Gastrocnemius medialis (tissue), 4 donors: ENCODE results near the gene ATXN1. TPM values are rescaled to one million over a fixed set of nuclear protein-coding genes. Genes with fewer than 3 reads are reported as not detected.

ENCODE experiments used
- ATAC-seq, 2 donors: fragments of 150-250 bp; one replicate each; pipeline ENCODE4 v1.9.1; 2016
- DNase-seq, 2 donors: peaks; one replicate each; pipeline ENCODE4 v3.0.0-alpha.2; 2019
- H3K27ac ChIP-seq, 4 donors: fragments of 200-600 bp; sonication (generic); 1 replicate in 1 of 4; 2 replicates in 3 of 4; pipeline ENCODE4 v1.5.1; 2016 to 2018; ENCODE audit warnings: mild to moderate bottlenecking in 2 of 4, moderate library complexity in 1 of 4
- H3K27me3 ChIP-seq, 3 donors: fragments of 200-600 bp; sonication (generic) in 2 of 3; 1 replicate in 1 of 3; 2 replicates in 2 of 3; pipeline versions ENCODE4 v1.5.1 to v1.6.0; 2016 to 2019; ENCODE audit warnings: mild to moderate bottlenecking in 1 of 3, moderate library complexity in 1 of 3
- H3K36me3 ChIP-seq, 2 donors: fragments of 200-600 bp; sonication (generic) in 1 of 2; one replicate each; pipeline ENCODE4 v1.5.1; 2017 to 2018
- H3K4me1 ChIP-seq, 2 donors: fragments of 200-600 bp; sonication (generic) in 1 of 2; one replicate each; pipeline ENCODE4 v1.5.1; 2016 to 2017; ENCODE audit warnings: mild to moderate bottlenecking in 2 of 2
- H3K4me3 ChIP-seq, 4 donors: fragments of 200-600 bp; sonication (generic) in 3 of 4; 1 replicate in 1 of 4; 2 replicates in 3 of 4; pipeline ENCODE4 v1.5.1; 2016 to 2019; ENCODE audit warnings: mild to moderate bottlenecking in 2 of 4
- H3K9me3 ChIP-seq, 3 donors: fragments of 200-600 bp; sonication (generic) in 2 of 3; 1 replicate in 1 of 3; 2 replicates in 2 of 3; pipeline ENCODE4 v1.5.1; 2016 to 2019
- POLR2A ChIP-seq, 2 donors: fragments of 450-650 bp; IDR thresholded peaks; one replicate each; pipeline ENCODE4 v1.6.1; 2017; ENCODE audit warnings: antibody characterized with exemption in 2 of 2, mild to moderate bottlenecking in 2 of 2, moderate library complexity in 2 of 2
- in situ Hi-C, 4 donors: fragments of 200-750 bp; cut with MboI; loops; one replicate each; pipeline versions ENCODE4 v1.15.0 to v1.8.0; 2017; ENCODE audit warnings: low sequenced_read_pairs in 4 of 4
- intact Hi-C: fragments of 100-400 bp; cut with DNase I; formaldehyde crosslinking; loops from one replicate; pipeline ENCODE4 v1.15.1; 2023; ENCODE audit warnings: low total_unique reads
- total RNA-seq, 4 donors: library from RNA; depleted of rRNA; stranded (reverse); fragments of >200 nt; gene quantifications; one replicate each; pipeline versions ENCODE4 v1.1.0 to v1.2.3, GENCODE V29; 2016
- TF ChIP-seq, protein P1 (sequence below), 5 experiments: fragments of 450-650 bp in 3 of 5; fragments of 200-600 bp in 2 of 5; sonication (generic) in 2 of 5; IDR thresholded peaks in 4 of 5; conservative IDR thresholded peaks in 1 of 5; 1 replicate in 4 of 5; 2 replicates in 1 of 5; pipeline ENCODE4 v1.5.1; 2016 to 2019; ENCODE audit warnings: antibody characterized with exemption in 5 of 5, mild to moderate bottlenecking in 3 of 5, moderate library complexity in 3 of 5

ATXN1 gene
- total RNA-seq, 4 donors from 2014 or later: 21.8 to 42.9 (median 33.1) TPM

DNA sequence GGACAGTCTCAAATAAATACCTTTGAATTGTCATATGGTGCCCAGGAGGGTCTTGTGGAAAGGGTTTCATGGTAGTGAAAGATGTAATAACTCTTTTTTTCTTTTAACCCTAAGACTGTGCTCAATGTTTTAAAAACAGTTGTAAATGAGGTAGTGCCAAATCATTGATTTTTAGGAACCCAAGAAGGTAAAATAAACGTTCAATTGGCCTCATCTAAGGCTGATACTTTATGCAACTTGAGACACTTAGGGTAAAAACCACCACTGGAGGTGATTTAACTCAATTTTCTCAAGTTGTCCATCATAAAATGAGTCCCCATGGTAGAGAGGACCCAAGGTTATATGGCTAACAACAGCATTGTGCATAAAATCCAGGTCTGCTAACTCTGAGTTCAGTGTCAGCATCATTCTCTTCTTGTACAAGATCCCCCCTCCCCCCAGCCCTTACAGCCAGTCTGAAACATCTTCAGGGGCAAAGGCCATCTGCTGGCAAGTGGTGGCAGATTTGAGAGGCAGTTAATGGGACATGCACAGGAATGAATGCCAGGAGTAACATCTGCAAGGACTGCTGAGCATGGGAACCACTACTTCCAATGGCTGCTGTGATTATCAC lies 278.5 kb downstream of the ATXN1 start:
- H3K27ac ChIP-seq: no peak overlapping the region
- no peak for ATAC-seq
- TF ChIP-seq, protein P1, sequence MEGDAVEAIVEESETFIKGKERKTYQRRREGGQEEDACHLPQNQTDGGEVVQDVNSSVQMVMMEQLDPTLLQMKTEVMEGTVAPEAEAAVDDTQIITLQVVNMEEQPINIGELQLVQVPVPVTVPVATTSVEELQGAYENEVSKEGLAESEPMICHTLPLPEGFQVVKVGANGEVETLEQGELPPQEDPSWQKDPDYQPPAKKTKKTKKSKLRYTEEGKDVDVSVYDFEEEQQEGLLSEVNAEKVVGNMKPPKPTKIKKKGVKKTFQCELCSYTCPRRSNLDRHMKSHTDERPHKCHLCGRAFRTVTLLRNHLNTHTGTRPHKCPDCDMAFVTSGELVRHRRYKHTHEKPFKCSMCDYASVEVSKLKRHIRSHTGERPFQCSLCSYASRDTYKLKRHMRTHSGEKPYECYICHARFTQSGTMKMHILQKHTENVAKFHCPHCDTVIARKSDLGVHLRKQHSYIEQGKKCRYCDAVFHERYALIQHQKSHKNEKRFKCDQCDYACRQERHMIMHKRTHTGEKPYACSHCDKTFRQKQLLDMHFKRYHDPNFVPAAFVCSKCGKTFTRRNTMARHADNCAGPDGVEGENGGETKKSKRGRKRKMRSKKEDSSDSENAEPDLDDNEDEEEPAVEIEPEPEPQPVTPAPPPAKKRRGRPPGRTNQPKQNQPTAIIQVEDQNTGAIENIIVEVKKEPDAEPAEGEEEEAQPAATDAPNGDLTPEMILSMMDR (IDR thresholded peaks at IDR 0.05 in 4 of 5, conservative IDR thresholded peaks at IDR 0.05 in 1 of 5): no peak
- no peak for TF ChIP-seq POLR2A (IDR thresholded peaks at IDR 0.05)

DNA sequence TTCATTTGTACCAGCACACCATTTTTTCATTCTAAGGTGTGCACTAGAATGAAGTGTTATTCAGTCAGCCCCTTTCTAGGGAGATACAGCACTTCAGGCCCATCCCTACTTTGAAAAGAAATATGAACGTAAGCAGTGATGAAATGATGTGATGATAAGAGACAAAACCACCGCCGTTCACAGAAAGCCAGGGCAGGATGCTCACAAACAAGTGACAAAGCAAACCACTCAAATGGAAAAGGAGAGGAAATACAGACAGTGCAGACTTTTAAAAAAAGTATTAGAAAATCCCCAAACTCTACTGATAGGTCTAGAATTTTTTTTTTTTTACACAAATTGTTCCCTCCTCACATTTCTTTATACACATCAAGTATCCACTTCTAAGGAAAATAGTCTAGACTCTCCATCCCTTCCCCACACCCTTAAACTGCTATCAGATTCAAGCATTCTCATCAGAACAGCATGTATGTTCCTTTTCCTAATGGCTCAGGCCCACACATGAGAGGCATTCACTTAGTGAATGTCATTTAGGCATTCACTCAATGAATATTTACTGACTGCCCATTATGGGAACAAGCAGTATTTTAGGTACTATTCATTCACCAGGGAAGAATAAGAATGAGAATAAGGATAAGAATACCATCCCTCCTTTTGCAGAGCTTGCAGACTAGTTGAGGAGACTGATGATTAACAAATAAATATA lies 279.4 kb downstream of the ATXN1 start:
- no peak overlapping the region for H3K4me3 ChIP-seq
- intact Hi-C loops: no loop called here
- peaks cover 0 to 12% of the 10 kb centered on the region in 2 donors for H3K36me3 ChIP-seq
- ATAC-seq: no peak
- H3K27ac ChIP-seq: no peak overlapping the region
- DNase-seq: no peak
- peaks cover 15 to 17% of the 10 kb centered on the region in 2 donors for H3K4me1 ChIP-seq
- no peaks in the 10 kb centered on the region for H3K9me3 ChIP-seq
- in situ Hi-C loops: no loop called here
- H3K27me3 ChIP-seq: no peaks in the 10 kb centered on the region
- TF ChIP-seq, protein P1 (IDR thresholded peaks at IDR 0.05 in 4 of 5, conservative IDR thresholded peaks at IDR 0.05 in 1 of 5): no peak
- TF ChIP-seq POLR2A (IDR thresholded peaks at IDR 0.05): no peak

More for the DNA sequence above, 278.5 kb downstream of the ATXN1 start:
- DNase-seq: no peak
- Histone ChIP-seq H3K4me1 (peaks cover 6 to 8% of the 10 kb centered on the region in 2 donors), H3K4me3 (no peak overlapping the region), H3K9me3 (no peaks in the 10 kb centered on the region), H3K27me3 (no peaks in the 10 kb centered on the region), H3K36me3 (peaks cover 0 to 12% of the 10 kb centered on the region in 2 donors)
- in situ Hi-C loops (no loop called here), intact Hi-C loops (no loop called here)

DNA sequence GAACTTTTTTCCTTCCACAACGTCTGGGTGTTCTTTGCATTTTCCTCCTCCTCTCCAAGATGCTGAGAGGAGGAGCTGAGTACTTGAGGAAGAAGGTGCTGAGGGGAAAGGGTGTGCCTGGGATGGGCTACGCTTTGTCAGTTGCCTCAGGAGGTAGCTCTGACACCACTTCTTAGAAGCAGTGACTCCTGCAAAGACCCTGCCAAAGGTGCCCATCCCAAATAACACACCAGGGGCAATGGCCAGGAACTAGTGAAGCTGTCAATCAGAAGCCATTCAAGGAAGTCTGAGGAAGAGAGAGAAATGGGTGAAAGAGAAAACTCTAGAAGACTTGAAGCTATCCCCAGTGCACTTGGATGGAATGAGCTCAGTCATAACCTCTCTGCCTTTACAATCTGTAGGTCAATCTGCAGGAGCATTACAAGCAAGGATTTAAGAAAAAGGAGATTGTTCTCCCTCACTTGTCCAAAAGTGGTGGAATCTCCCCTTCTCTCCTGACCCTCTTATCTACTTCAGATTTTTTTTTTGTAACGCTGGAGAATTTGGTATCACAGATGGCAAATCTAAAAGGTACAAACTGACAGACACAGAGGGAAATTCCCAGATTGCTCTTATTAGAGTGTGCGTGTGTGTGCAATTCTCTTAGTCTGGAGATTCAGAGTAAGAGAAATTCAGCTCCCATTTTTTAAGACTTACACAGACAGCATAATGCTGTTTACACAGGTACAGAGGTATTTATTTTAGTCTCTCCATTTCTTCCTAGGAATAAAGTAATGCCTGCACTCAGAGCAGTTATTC lies 280.3 kb downstream of the ATXN1 start:
- intact Hi-C loops (no loop called here), in situ Hi-C loops (no loop called here)
- TF ChIP-seq POLR2A (IDR thresholded peaks at IDR 0.05): no peak
- TF ChIP-seq, protein P1 (IDR thresholded peaks at IDR 0.05 in 4 of 5, conservative IDR thresholded peaks at IDR 0.05 in 1 of 5): no peak
- Histone ChIP-seq H3K27ac (no peak overlapping the region), H3K4me3 (no peak overlapping the region), H3K27me3 (no peaks in the 10 kb centered on the region), H3K9me3 (no peaks in the 10 kb centered on the region), H3K36me3 (peaks cover 0 to 12% of the 10 kb centered on the region in 2 donors), H3K4me1 (peaks cover 15 to 21% of the 10 kb centered on the region in 2 donors)
- DNase-seq (no peak), ATAC-seq (no peak)

DNA sequence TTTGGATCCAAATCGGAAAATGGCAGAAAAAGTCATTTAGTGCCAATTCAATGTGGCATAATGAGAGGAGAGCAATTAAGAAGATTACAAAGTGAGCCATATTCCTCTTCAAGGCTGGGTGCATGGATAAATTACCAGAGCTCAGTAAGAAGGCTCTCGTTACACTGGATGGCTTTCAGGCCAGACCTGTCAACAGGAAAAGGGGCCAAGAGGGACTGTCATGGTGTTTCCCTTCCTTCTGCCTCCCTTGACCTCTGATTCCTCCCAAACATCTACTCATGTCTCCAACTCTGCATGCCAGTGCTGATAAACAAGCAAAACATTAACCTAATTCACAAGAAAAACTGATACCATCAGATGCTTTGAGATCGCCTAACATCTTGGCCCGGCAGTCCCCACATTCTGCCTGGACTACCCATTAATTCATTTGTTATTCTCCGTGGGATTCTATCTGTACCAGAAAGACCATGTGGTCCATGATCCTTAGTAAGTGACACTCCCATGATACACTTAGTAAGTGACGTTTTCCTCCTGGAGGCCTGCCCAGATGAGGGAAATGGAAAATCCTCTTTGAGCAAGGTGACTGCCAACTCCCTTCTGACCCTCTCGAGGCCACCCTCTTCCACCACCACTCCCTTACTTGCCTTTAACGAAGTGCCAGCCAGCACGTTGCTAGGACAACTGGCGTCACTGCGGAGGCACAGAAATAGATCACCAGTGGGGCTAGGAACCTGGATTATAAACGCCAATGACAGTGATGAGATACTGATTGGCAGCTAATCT lies 283.7 kb downstream of the ATXN1 start:
- Histone ChIP-seq H3K4me1 (peaks cover 16 to 21% of the 10 kb centered on the region in 2 donors), H3K9me3 (no peaks in the 10 kb centered on the region), H3K27me3 (no peaks in the 10 kb centered on the region), H3K36me3 (no peaks in the 10 kb centered on the region), H3K27ac (peak overlapping the region; percentile 55 to 83 (median 66)), H3K4me3 (peak overlapping the region in 1 of 4 donors; percentile 27)
- intact Hi-C loops (no loop called here), in situ Hi-C loops (no loop called here)
- TF ChIP-seq POLR2A (IDR thresholded peaks at IDR 0.05): no peak
- TF ChIP-seq, protein P1 (IDR thresholded peaks at IDR 0.05 in 4 of 5, conservative IDR thresholded peaks at IDR 0.05 in 1 of 5): no peak
- peak; percentile 82 to 88 for ATAC-seq
- DNase-seq: peak; percentile 27 to 58
